GM03348 (cell line): ENCODE data around the gene HMCN2.

Experiments used
- DNase-seq: peaks from one replicate; pipeline ENCODE4 v3.0.0; 2012; ENCODE audit warnings: low spot score

The HMCN2 gene

GRCh38 chr9:130366072-130366471, 100.5 kb downstream of the HMCN2 start:
- DNase-seq = no peak

- no peak for DNase-seq
Observed at GRCh38 chr9:130366888-130367550, 101.5 kb downstream of the HMCN2 start.

GRCh38 chr9:130368631-130369103, 103.1 kb downstream of the HMCN2 start:
- no peak for DNase-seq

- no peak for DNase-seq
Observed at GRCh38 chr9:130370226-130370625, 104.7 kb downstream of the HMCN2 start.

- DNase-seq = peak; percentile 35
Observed at GRCh38 chr9:130371196-130371966, 105.8 kb downstream of the HMCN2 start.

- no peak for DNase-seq
Observed at GRCh38 chr9:130372057-130372456, 106.5 kb downstream of the HMCN2 start.

- DNase-seq = no peak
Observed at GRCh38 chr9:130373679-130374325, 108.2 kb downstream of the HMCN2 start.

- DNase-seq = no peak
Observed at GRCh38 chr9:130377612-130378011, 112.1 kb downstream of the HMCN2 start.

- DNase-seq = no peak
Observed at GRCh38 chr9:130378875-130379648, 113.5 kb downstream of the HMCN2 start.

GRCh38 chr9:130379649-130379970, 114.0 kb downstream of the HMCN2 start:
- DNase-seq = no peak

- DNase-seq = no peak
Observed at GRCh38 chr9:130380920-130381469, 115.4 kb downstream of the HMCN2 start.

GRCh38 chr9:130381660-130382059, 116.1 kb downstream of the HMCN2 start:
- DNase-seq = no peak

GRCh38 chr9:130382096-130382495, 116.5 kb downstream of the HMCN2 start:
- DNase-seq = no peak

GRCh38 chr9:130382636-130383349, 117.2 kb downstream of the HMCN2 start:
- no peak for DNase-seq

- no peak for DNase-seq
Observed at GRCh38 chr9:130383350-130383715, 117.8 kb downstream of the HMCN2 start.

- DNase-seq = no peak
Observed at GRCh38 chr9:130383979-130384676, 118.6 kb downstream of the HMCN2 start.

- DNase-seq = no peak
Observed at GRCh38 chr9:130385257-130385656, 119.7 kb downstream of the HMCN2 start.

- no peak for DNase-seq
Observed at GRCh38 chr9:130387398-130387797, 121.8 kb downstream of the HMCN2 start.

GRCh38 chr9:130387905-130388304, 122.3 kb downstream of the HMCN2 start:
- no peak for DNase-seq

- DNase-seq = no peak
Observed at GRCh38 chr9:130390390-130390789, 124.8 kb downstream of the HMCN2 start.

- no peak for DNase-seq
Observed at GRCh38 chr9:130390986-130391385, 125.4 kb downstream of the HMCN2 start.
